ENCODE results near the gene SFXN5. TPM values are rescaled to one million over a fixed set of nuclear protein-coding genes. Genes with fewer than 3 reads are reported as not detected.

Gene SFXN5
- total RNA-seq, 6 experiments from 2014 or later: 10.2 to 17.0 (median 14.7) TPM

GRCh38 chr2:72942293-72942692 lies 129.2 kb downstream of the SFXN5 start:
- H3K27ac Mint-ChIP-seq: no peak overlapping the region
- peaks cover 16% of the 10 kb centered on the region for H3K4me1 Mint-ChIP-seq (ENCODE audit: low read depth)
- H3K36me3 Mint-ChIP-seq (ENCODE audit: low read depth): no peaks in the 10 kb centered on the region
- H3K4me3 Mint-ChIP-seq: no peak overlapping the region
- H3K9me3 Mint-ChIP-seq: no peaks in the 10 kb centered on the region
- DNase-seq: no peak
- H3K27me3 Mint-ChIP-seq (ENCODE audit: insufficient read depth): peaks cover 16% of the 10 kb centered on the region
- TF ChIP-seq CTCF (IDR thresholded peaks at IDR 0.05): no peak

- Mint-ChIP-seq H3K4me3 (no peak overlapping the region), H3K9me3 (no peaks in the 10 kb centered on the region), H3K27ac (no peak overlapping the region), H3K36me3 (ENCODE audit: low read depth) (no peaks in the 10 kb centered on the region), H3K4me1 (ENCODE audit: low read depth) (peaks cover 16% of the 10 kb centered on the region), H3K27me3 (ENCODE audit: insufficient read depth) (peaks cover 18% of the 10 kb centered on the region)
- no peak for DNase-seq
- no peak for TF ChIP-seq CTCF (IDR thresholded peaks at IDR 0.05)
These were observed 130.7 kb downstream of the SFXN5 start for GRCh38 chr2:72940786-72941185.

- Mint-ChIP-seq H3K4me3 (no peak overlapping the region), H3K27ac (no peak overlapping the region), H3K36me3 (ENCODE audit: low read depth) (no peaks in the 10 kb centered on the region), H3K27me3 (ENCODE audit: insufficient read depth) (peaks cover 21% of the 10 kb centered on the region), H3K9me3 (no peaks in the 10 kb centered on the region), H3K4me1 (ENCODE audit: low read depth) (peaks cover 16% of the 10 kb centered on the region)
- no peak for TF ChIP-seq CTCF (IDR thresholded peaks at IDR 0.05)
- DNase-seq: no peak
These were observed 131.2 kb downstream of the SFXN5 start for GRCh38 chr2:72940361-72940760.

- Mint-ChIP-seq H3K4me3 (no peak overlapping the region), H3K36me3 (ENCODE audit: low read depth) (no peaks in the 10 kb centered on the region), H3K27me3 (ENCODE audit: insufficient read depth) (peaks cover 28% of the 10 kb centered on the region), H3K27ac (no peak overlapping the region), H3K9me3 (no peaks in the 10 kb centered on the region), H3K4me1 (ENCODE audit: low read depth) (peaks cover 16% of the 10 kb centered on the region)
- DNase-seq: no peak
- no peak for TF ChIP-seq CTCF (IDR thresholded peaks at IDR 0.05)
These were observed 133.1 kb downstream of the SFXN5 start for GRCh38 chr2:72938455-72938854.

- Mint-ChIP-seq H3K27ac (no peak overlapping the region), H3K4me3 (no peak overlapping the region), H3K4me1 (ENCODE audit: low read depth) (peaks cover 16% of the 10 kb centered on the region), H3K36me3 (ENCODE audit: low read depth) (no peaks in the 10 kb centered on the region), H3K27me3 (ENCODE audit: insufficient read depth) (peaks cover 30% of the 10 kb centered on the region), H3K9me3 (no peaks in the 10 kb centered on the region)
- no peak for TF ChIP-seq CTCF (IDR thresholded peaks at IDR 0.05)
- DNase-seq: no peak
These were observed 134.2 kb downstream of the SFXN5 start for GRCh38 chr2:72937356-72937669.
